ENCODE data around the gene EFCAB3.
"Not testable (repeated sequence)": the region's sequence is repeated elsewhere in the genome, so short reads cannot be mapped to it uniquely, and the experiment has no call there.

EFCAB3 gene

GRCh38 chr17:62380253-62380652 lies at the start of gene EFCAB3:
EFCAB3 (plus strand) TSS chr17:62380553; CDS start chr17:62382980, 2,427 bp downstream.
- DNase-seq (ENCODE audit: low read depth), result no peak

GRCh38 chr17:62336527-62336926 lies 43.8 kb upstream of the EFCAB3 start:
- no peak for DNase-seq (ENCODE audit: low read depth)

GRCh38 chr17:62343764-62344270 lies 36.5 kb upstream of the EFCAB3 start:
- DNase-seq (ENCODE audit: low read depth), result no peak

- no peak for DNase-seq (ENCODE audit: low read depth)
Measured at GRCh38 chr17:62351176-62351575, 29.2 kb upstream of the EFCAB3 start.

GRCh38 chr17:62366191-62366590 lies 14.2 kb upstream of the EFCAB3 start:
- no peak for DNase-seq (ENCODE audit: low read depth)

GRCh38 chr17:62381561-62381960 lies 1.2 kb downstream of the EFCAB3 start:
- no peak for DNase-seq (ENCODE audit: low read depth)

GRCh38 chr17:62388856-62389255 lies 8.5 kb downstream of the EFCAB3 start:
- DNase-seq (ENCODE audit: low read depth), result no peak

- no peak for DNase-seq (ENCODE audit: low read depth)
Measured at GRCh38 chr17:62392908-62393307, 12.6 kb downstream of the EFCAB3 start.

- no peak for DNase-seq (ENCODE audit: low read depth)
Measured at GRCh38 chr17:62398891-62399290, 18.5 kb downstream of the EFCAB3 start.

GRCh38 chr17:62405451-62405850 lies 25.1 kb downstream of the EFCAB3 start:
- no peak for DNase-seq (ENCODE audit: low read depth)

- not testable (repeated sequence) for DNase-seq (ENCODE audit: low read depth)
Measured at GRCh38 chr17:62413090-62413489, 32.7 kb downstream of the EFCAB3 start.

- peak; percentile 78 for DNase-seq (ENCODE audit: low read depth)
Measured at GRCh38 chr17:62423647-62424461, 43.5 kb downstream of the EFCAB3 start, which contains the start of gene METTL2A. METTL2A (plus strand) TSS chr17:62423897; CDS start chr17:62423903, 6 bp downstream.

GRCh38 chr17:62426214-62426613 lies 45.9 kb downstream of the EFCAB3 start:
- DNase-seq (ENCODE audit: low read depth), result not testable (repeated sequence)

GRCh38 chr17:62435251-62435650 lies 54.9 kb downstream of the EFCAB3 start:
- not testable (repeated sequence) for DNase-seq (ENCODE audit: low read depth)

- DNase-seq (ENCODE audit: low read depth), result not testable (repeated sequence)
Measured at GRCh38 chr17:62441181-62441580, 60.8 kb downstream of the EFCAB3 start.

- no peak for DNase-seq (ENCODE audit: low read depth)
Measured at GRCh38 chr17:62444063-62444462, 63.7 kb downstream of the EFCAB3 start.

- DNase-seq (ENCODE audit: low read depth), result not testable (repeated sequence)
Measured at GRCh38 chr17:62445791-62446190, 65.4 kb downstream of the EFCAB3 start.

- not testable (repeated sequence) for DNase-seq (ENCODE audit: low read depth)
Measured at GRCh38 chr17:62452195-62452594, 71.8 kb downstream of the EFCAB3 start.

- DNase-seq (ENCODE audit: low read depth), result not testable (repeated sequence)
Measured at GRCh38 chr17:62453041-62453440, 72.7 kb downstream of the EFCAB3 start.

- DNase-seq (ENCODE audit: low read depth), result not testable (repeated sequence)
Measured at GRCh38 chr17:62453656-62454055, 73.3 kb downstream of the EFCAB3 start.

- not testable (repeated sequence) for DNase-seq (ENCODE audit: low read depth)
Measured at GRCh38 chr17:62454111-62454510, 73.8 kb downstream of the EFCAB3 start.

GRCh38 chr17:62456016-62456415 lies 75.7 kb downstream of the EFCAB3 start:
- DNase-seq (ENCODE audit: low read depth), result no peak

- DNase-seq (ENCODE audit: low read depth), result not testable (repeated sequence)
Measured at GRCh38 chr17:62458483-62458882, 78.1 kb downstream of the EFCAB3 start.

Measured in stimulated activated CD4-positive, alpha-beta T cell treated with anti-CD3 and anti-CD28 coated beads, Interleukin-2, amount 100 ng/mL, for 4 hours (primary cell).